H1 (cell line): Measurements from ENCODE around the gene SUMF1. TPM values are rescaled to one million over a fixed set of nuclear protein-coding genes. Genes with fewer than 3 reads are reported as not detected.

Experiments used
- CTCF ChIA-PET: fragments of 300-600 bp; sonication (Branson Sonifier 250); formaldehyde crosslinking; loops from one replicate; lab custom pipeline; 2021; ENCODE audit not compliant: partially characterized antibody; lab: Charles Lee
- POLR2A ChIA-PET: fragments of 300-600 bp; sonication (Branson Sonifier 250); formaldehyde crosslinking; loops from one replicate; lab custom pipeline; 2021; ENCODE audit warnings: inconsistent platforms; ENCODE audit not compliant: partially characterized antibody; lab: Charles Lee
- DNase-seq, 2 experiments: peaks; one replicate each; pipeline versions ENCODE4 v3.0.0 to v3.0.0-alpha.2; 2010 to 2022; ENCODE audit warnings: low spot score in 2 of 2, low read depth in 1 of 2, mixed read lengths in 1 of 2
- FAIRE-seq: peaks from 2 replicates; lab custom pipeline; 2011; peaks lifted over from hg19 to GRCh38; lab: Jason Lieb, UNC
- H2AFZ ChIP-seq: 2 replicates; pipeline ENCODE4 v1.8.1; 2012; ENCODE audit warnings: low read length, inconsistent platforms
- H2AK5ac ChIP-seq: 2 replicates; pipeline ENCODE4 v1.6.1; 2013; ENCODE audit warnings: low read depth, low read length
- H2BK120ac ChIP-seq: replicated peaks from 2 replicates; pipeline ENCODE3; 2013; ENCODE audit warnings: low read depth, low read length, inconsistent platforms
- H2BK12ac ChIP-seq: 2 replicates; pipeline ENCODE4 v1.6.1; 2013; ENCODE audit warnings: low read depth, low read length
- H2BK15ac ChIP-seq: 2 replicates; pipeline ENCODE4 v1.6.1; 2013; ENCODE audit warnings: low read length
- H2BK20ac ChIP-seq: 2 replicates; pipeline ENCODE4 v1.6.1; 2013; ENCODE audit warnings: low read length
- H2BK5ac ChIP-seq: 2 replicates; pipeline ENCODE4 v1.6.1; 2013; ENCODE audit warnings: low read depth, low read length
- H3K14ac ChIP-seq: 2 replicates; pipeline ENCODE4 v1.6.1; 2013; ENCODE audit warnings: inconsistent platforms; ENCODE audit not compliant: insufficient read length
- H3K18ac ChIP-seq: 2 replicates; pipeline ENCODE4 v1.6.1; 2013; ENCODE audit warnings: low read length; ENCODE audit errors: extremely low read depth
- H3K23ac ChIP-seq: 2 replicates; pipeline ENCODE4 v1.6.1; 2013; ENCODE audit warnings: inconsistent platforms; ENCODE audit not compliant: insufficient read length
- H3K23me2 ChIP-seq: 2 replicates; pipeline ENCODE4 v1.6.1; 2013; ENCODE audit warnings: low read depth, low read length
- H3K27ac ChIP-seq: 2 replicates; pipeline ENCODE4 v1.6.1; 2011; ENCODE audit warnings: low read depth, low read length, inconsistent platforms
- H3K27me3 ChIP-seq, 4 experiments: replicated peaks in 1 of 4; 1 replicate in 1 of 4; 2 replicates in 3 of 4; pipeline versions ENCODE4 v1.6.1 to v1.8.1; 2011 to 2013; ENCODE audit warnings: low read length in 3 of 4, mild to moderate bottlenecking in 3 of 4, inconsistent platforms in 2 of 4, mixed read lengths in 2 of 4, moderate library complexity in 1 of 4; ENCODE audit not compliant: control insufficient read depth in 3 of 4, insufficient read depth in 3 of 4; ENCODE audit errors: extremely low read depth in 1 of 4
- H3K36me3 ChIP-seq, 4 experiments: 2 replicates each; pipeline versions ENCODE4 v1.6.1 to v1.8.1; 2011 to 2013; ENCODE audit warnings: mild to moderate bottlenecking in 4 of 4, low read length in 3 of 4, moderate library complexity in 2 of 4, control low read depth in 1 of 4, inconsistent platforms in 1 of 4; ENCODE audit not compliant: insufficient read depth in 4 of 4, control insufficient read depth in 2 of 4
- H3K4ac ChIP-seq: replicated peaks from 2 replicates; pipeline ENCODE3; 2013; ENCODE audit warnings: low read length, low read depth, mixed read lengths, inconsistent platforms; ENCODE audit not compliant: insufficient read length
- H3K4me1 ChIP-seq, 4 experiments: replicated peaks in 1 of 4; 1 replicate in 1 of 4; 2 replicates in 3 of 4; pipeline versions ENCODE4 v1.6.1 to v1.8.1; 2011 to 2013; ENCODE audit warnings: low read length in 3 of 4, inconsistent platforms in 2 of 4, mixed read lengths in 1 of 4; ENCODE audit not compliant: insufficient read depth in 4 of 4, control insufficient read depth in 3 of 4
- H3K4me2 ChIP-seq, 2 experiments: 2 replicates each; pipeline versions ENCODE4 v1.6.1 to v1.8.1; 2011 to 2013; ENCODE audit warnings: low read depth in 2 of 2, low read length in 2 of 2, control low read depth in 1 of 2, inconsistent platforms in 1 of 2, mild to moderate bottlenecking in 1 of 2; ENCODE audit not compliant: insufficient read depth in 1 of 2
- H3K4me3 ChIP-seq, 4 experiments: fragments of 200-600, 300-600 bp in 1 of 4; sonication (generic), shearing (Covaris generic), sonication (Bioruptor Twin) in 1 of 4; 2 replicates each; pipeline versions ENCODE4 v1.5.1 to v1.8.1; 2011 to 2016; ENCODE audit warnings: low read length in 4 of 4, low read depth in 3 of 4, control low read depth in 2 of 4, inconsistent platforms in 2 of 4, mild to moderate bottlenecking in 2 of 4, mixed read lengths in 1 of 4, moderate library complexity in 1 of 4; ENCODE audit not compliant: insufficient read depth in 2 of 4; ENCODE audit errors: extremely low read depth in 1 of 4
- H3K56ac ChIP-seq: replicated peaks from 2 replicates; pipeline ENCODE3; 2013; ENCODE audit warnings: low read depth, mild to moderate bottlenecking, mixed read lengths, low read length, inconsistent platforms; ENCODE audit not compliant: insufficient read length
- H3K79me1 ChIP-seq: 2 replicates; pipeline ENCODE4 v1.6.1; 2013; ENCODE audit warnings: low read depth, low read length, control low read depth
- H3K79me2 ChIP-seq, 2 experiments: 2 replicates each; pipeline versions ENCODE4 v1.6.1 to v1.8.1; 2012 to 2013; ENCODE audit warnings: low read length in 2 of 2, mild to moderate bottlenecking in 2 of 2, inconsistent platforms in 1 of 2; ENCODE audit not compliant: insufficient read depth in 2 of 2, control insufficient read depth in 1 of 2
- H3K9ac ChIP-seq, 4 experiments: replicated peaks in 1 of 4; 1 replicate in 1 of 4; 2 replicates in 3 of 4; pipeline versions ENCODE4 v1.6.1 to v1.8.1; 2011 to 2013; ENCODE audit warnings: low read depth in 3 of 4, low read length in 3 of 4, control low read depth in 2 of 4, mild to moderate bottlenecking in 2 of 4, moderate library complexity in 2 of 4, inconsistent platforms in 1 of 4; ENCODE audit errors: extremely low read depth in 1 of 4
- H3K9me3 ChIP-seq, 2 experiments: 2 replicates each; pipeline versions ENCODE4 v1.6.1 to v1.8.1; 2012 to 2013; ENCODE audit warnings: mild to moderate bottlenecking in 2 of 2, moderate library complexity in 2 of 2, control low read depth in 1 of 2, inconsistent platforms in 1 of 2, low read depth in 1 of 2, low read length in 1 of 2, mixed read lengths in 1 of 2; ENCODE audit not compliant: insufficient read depth in 2 of 2
- H4K20me1 ChIP-seq, 2 experiments: replicated peaks in 1 of 2; 2 replicates each; pipeline versions ENCODE3 to v1.8.1; 2011 to 2013; ENCODE audit warnings: inconsistent platforms in 2 of 2, low read length in 2 of 2, mild to moderate bottlenecking in 1 of 2; ENCODE audit not compliant: insufficient read depth in 2 of 2, control insufficient read depth in 1 of 2
- H4K5ac ChIP-seq: 2 replicates; pipeline ENCODE4 v1.6.1; 2013; ENCODE audit warnings: low read length, low read depth, mixed read lengths, inconsistent platforms; ENCODE audit not compliant: insufficient read length
- H4K8ac ChIP-seq: 2 replicates; pipeline ENCODE4 v1.8.0; 2013; ENCODE audit warnings: mild to moderate bottlenecking, moderate library complexity, low read length, inconsistent platforms; ENCODE audit not compliant: insufficient read depth; ENCODE audit errors: extremely low read depth
- H4K91ac ChIP-seq: replicated peaks from 2 replicates; pipeline ENCODE3; 2013; ENCODE audit warnings: low read length, mixed read lengths, inconsistent platforms; ENCODE audit not compliant: insufficient read length
- CHD2 ChIP-seq: IDR thresholded peaks from 2 replicates; pipeline ENCODE4 v1.6.1; 2012; ENCODE audit warnings: low read length, improper control_type of control experiment
- KDM1A ChIP-seq: fragments of 200-600, 300-600 bp; sonication (generic); IDR thresholded peaks from 2 replicates; pipeline ENCODE4 v1.7.1; 2016; ENCODE audit warnings: mild to moderate bottlenecking, low read length, borderline replicate concordance
- KDM5A ChIP-seq: fragments of 200-600 bp; IDR thresholded peaks from 2 replicates; pipeline ENCODE4 v1.7.1; 2012; ENCODE audit warnings: mild to moderate bottlenecking, low read length, inconsistent platforms, mixed read lengths
- SAP30 ChIP-seq: fragments of 300-600 bp; sonication (generic); IDR thresholded peaks from 2 replicates; pipeline ENCODE4 v1.7.1; 2012; ENCODE audit warnings: low read length, moderate library complexity, mild to moderate bottlenecking, inconsistent platforms; ENCODE audit not compliant: insufficient read depth, insufficient replicate concordance
- SIN3A ChIP-seq, 2 experiments: IDR thresholded peaks in 1 of 2; conservative IDR thresholded peaks in 1 of 2; 2 replicates each; pipeline ENCODE4 v1.6.1; 2011 to 2012; ENCODE audit warnings: low read length in 2 of 2, improper control_type of control experiment in 1 of 2, low read depth in 1 of 2, mild to moderate bottlenecking in 1 of 2
- TEAD4 ChIP-seq: IDR thresholded peaks from 2 replicates; pipeline ENCODE4 v1.6.1; 2012; ENCODE audit warnings: low read depth, low read length, inconsistent platforms, mixed read lengths
- WGBS, 2 experiments: shearing (Covaris generic) in 1 of 2; methylation state at CpG; one replicate each; pipeline versions ENCODE4 v1.1.6 to v1.1.7; 2013 to 2015; ENCODE audit warnings: low lambda C conversion rate in 2 of 2, mixed read lengths in 2 of 2, inconsistent platforms in 1 of 2, low coverage in 1 of 2, missing lambda C conversion rate in 1 of 2; ENCODE audit not compliant: insufficient replicate concordance in 2 of 2, insufficient coverage in 1 of 2, insufficient read length in 1 of 2; ENCODE audit errors: extremely low coverage in 1 of 2, missing lambda C conversion rate in 1 of 2; 5-methylcytosine and 5-hydroxymethylcytosine counted together
- polyA plus RNA-seq, 7 experiments: library from polyadenylated mRNA; depleted of rRNA in 3 of 7; stranded (reverse) in 5 of 7; unstranded in 2 of 7; fragments of >200 nt in 5 of 7; fragments of 200-250 nt in 2 of 7; gene quantifications; 1 replicate in 5 of 7; 2 replicates in 1 of 7; 4 replicates in 1 of 7; pipeline versions ENCODE4 v1.2.1 to v1.2.3, GENCODE V29; 2011 to 2013; ENCODE audit warnings: missing spikeins in 2 of 7, mixed read lengths in 2 of 7
- total RNA-seq: library from RNA; stranded (reverse); fragmentation: NEBNext Ultra II Directional; extraction: Animal tissue kit (Norgen Biotek cat#: 25700); gene quantifications from 2 replicates; pipeline ENCODE4 v1.2.1, GENCODE V29; 2021

SUMF1 gene
- total and polyA plus RNA-seq, 2 of the 8 experiments (the other 6 are each of a cell fraction or from before 2014, with no cell fraction given): 12.5 to 15.0 TPM

GRCh38 chr3:4313606-4314293, 153.3 kb downstream of the SUMF1 start:
- Histone ChIP-seq H3K36me3 (peaks cover 3 to 31% (median 17%) of the 10 kb centered on the region in 4 experiments; a peak in 5 of 8 replicates), H4K8ac (no peak overlapping the region), H3K9me3 (no peaks in the 10 kb centered on the region), H4K20me1 (no peaks in the 10 kb centered on the region), H3K4ac (no peak overlapping the region), H3K79me2 (peaks cover 0 to 9% of the 10 kb centered on the region in 2 experiments; a peak in 2 of 4 replicates), H3K4me3 (no peak overlapping the region), H2BK15ac (no peak overlapping the region), H3K23me2 (no peaks in the 10 kb centered on the region; the same call in 1 of the 2 replicates), H3K23ac (no peak overlapping the region), H3K79me1 (no peaks in the 10 kb centered on the region), H2BK5ac (no peak overlapping the region), H2BK20ac (no peak overlapping the region), H3K27me3 (no peaks in the 10 kb centered on the region), H4K5ac (no peak overlapping the region), H3K9ac (no peak overlapping the region), H3K14ac (no peak overlapping the region), H4K91ac (no peak overlapping the region), H3K27ac (no peak overlapping the region), H3K4me2 (no peak overlapping the region), H3K56ac (no peak overlapping the region), H3K4me1 (peaks cover 1 to 13% (median 6%) of the 10 kb centered on the region in 4 experiments; a peak in 2 of 7 replicates), H3K18ac (no peak overlapping the region), H2BK120ac (no peak overlapping the region), H2BK12ac (no peak overlapping the region), H2AK5ac (no peak overlapping the region), H2AFZ (no peak overlapping the region)
- DNase-seq (no peak), FAIRE-seq (no peak)
- TF ChIP-seq KDM1A (no peak), TEAD4 (no peak), CHD2 (no peak), SIN3A (conservative IDR thresholded peaks at IDR 0.05 in 1 of 2, IDR thresholded peaks at IDR 0.05 in 1 of 2; ENCODE audit: low read depth in 1 of 2, low read length in 2 of 2) (no peak), KDM5A (no peak), SAP30 (no peak)
- ChIA-PET CTCF (interaction anchor here (0.6 to 2.5 kb wide), 2 partner anchors 23 to 783 kb away, joined by 3 to 6 read pairs; no protein-coding TSS in a partner anchor), POLR2A (interaction anchor here (1.1 kb wide), 1 partner anchor 10 kb away, joined by 6 read pairs; no protein-coding TSS in a partner anchor)
- WGBS, 2 experiments: 86% methylated on average over 4 of the region's 4 CpGs; no CpG with 5 or more reads in 1 of the 2 experiments
